LNCAP (cell line): ENCODE data around the gene CAMK2A.

ENCODE experiments used
- CTCF ChIP-seq: fragments of 450-650 bp; IDR thresholded peaks from 2 replicates; pipeline ENCODE4 v1.5.1; 2017; ENCODE audit warnings: mild to moderate bottlenecking

CAMK2A gene

GRCh38 chr5:150271923-150272322 is 17.6 kb downstream of the CAMK2A start:
- no peak for TF ChIP-seq CTCF

- TF ChIP-seq CTCF = no peak
Measured at GRCh38 chr5:150271296-150271692, 18.3 kb downstream of the CAMK2A start.

GRCh38 chr5:150270541-150271295 is 18.9 kb downstream of the CAMK2A start:
- no peak for TF ChIP-seq CTCF

- no peak for TF ChIP-seq CTCF
Measured at GRCh38 chr5:150266871-150267291, 22.7 kb downstream of the CAMK2A start.

GRCh38 chr5:150265870-150266383 is 23.6 kb downstream of the CAMK2A start:
- TF ChIP-seq CTCF = no peak

GRCh38 chr5:150264667-150265603 is 24.6 kb downstream of the CAMK2A start:
- no peak for TF ChIP-seq CTCF

- TF ChIP-seq CTCF = no peak
Measured at GRCh38 chr5:150263801-150264621, 25.6 kb downstream of the CAMK2A start.
